Liver (tissue), 3 donors: ENCODE data around the gene CPLANE1.

Source experiments
- EGR1 ChIP-seq, 2 donors: IDR thresholded peaks; 2 replicates each; pipeline ENCODE4 v1.6.1; 2016 to 2018; ENCODE audit warnings: antibody characterized with exemption in 2 of 2, low read depth in 2 of 2
- FOXA1 ChIP-seq: IDR thresholded peaks from 2 replicates; pipeline ENCODE4 v1.6.1; 2016; ENCODE audit warnings: antibody characterized with exemption
- GABPA ChIP-seq, 2 donors: IDR thresholded peaks in 1 of 2; conservative IDR thresholded peaks in 1 of 2; 2 replicates each; pipeline ENCODE4 v1.6.1; 2016; ENCODE audit warnings: antibody characterized with exemption in 2 of 2, mild to moderate bottlenecking in 1 of 2, moderate library complexity in 1 of 2
- HNF4A ChIP-seq, 2 donors: conservative IDR thresholded peaks; 2 replicates each; pipeline ENCODE4 v1.6.1; 2016; ENCODE audit warnings: antibody characterized with exemption in 2 of 2, mild to moderate bottlenecking in 2 of 2
- JUND ChIP-seq, 2 donors: IDR thresholded peaks; 2 replicates each; pipeline ENCODE4 v1.6.1; 2016; ENCODE audit warnings: antibody characterized with exemption in 2 of 2
- NR2F2 ChIP-seq: IDR thresholded peaks from 2 replicates; pipeline ENCODE4 v1.6.1; 2016; ENCODE audit warnings: antibody characterized with exemption
- RAD21 ChIP-seq, 2 donors: IDR thresholded peaks; 2 replicates each; pipeline ENCODE4 v1.6.1; 2016; ENCODE audit warnings: antibody characterized with exemption in 2 of 2, mild to moderate bottlenecking in 2 of 2
- SP1 ChIP-seq: IDR thresholded peaks from 2 replicates; pipeline ENCODE4 v1.6.1; 2018; ENCODE audit warnings: antibody characterized with exemption, mild to moderate bottlenecking
- YY1 ChIP-seq: IDR thresholded peaks from 2 replicates; pipeline ENCODE4 v1.6.1; 2016; ENCODE audit warnings: antibody characterized with exemption, mild to moderate bottlenecking
- TF ChIP-seq, protein P1 (sequence below): fragments of 150-350 bp; IDR thresholded peaks from 2 replicates; pipeline ENCODE4 v1.5.1; 2017; ENCODE audit warnings: improper control_type of control experiment, low read depth, low read length; ENCODE audit not compliant: missing input control
- TF ChIP-seq, protein P2 (sequence below): IDR thresholded peaks from 2 replicates; pipeline ENCODE4 v1.6.1; 2016; ENCODE audit warnings: antibody characterized with exemption
- TF ChIP-seq, protein P3 (sequence below): IDR thresholded peaks from 2 replicates; pipeline ENCODE4 v1.6.1; 2016; ENCODE audit warnings: antibody characterized with exemption
- TF ChIP-seq, protein P4 (sequence below): IDR thresholded peaks from 2 replicates; pipeline ENCODE4 v1.6.1; 2016; ENCODE audit warnings: antibody characterized with exemption, mild to moderate bottlenecking
- TF ChIP-seq, protein P5 (sequence below): IDR thresholded peaks from 2 replicates; pipeline ENCODE4 v1.6.1; 2016; ENCODE audit warnings: antibody characterized with exemption
- donor health status: healthy.
- donor health status: healthy.

DNA sequence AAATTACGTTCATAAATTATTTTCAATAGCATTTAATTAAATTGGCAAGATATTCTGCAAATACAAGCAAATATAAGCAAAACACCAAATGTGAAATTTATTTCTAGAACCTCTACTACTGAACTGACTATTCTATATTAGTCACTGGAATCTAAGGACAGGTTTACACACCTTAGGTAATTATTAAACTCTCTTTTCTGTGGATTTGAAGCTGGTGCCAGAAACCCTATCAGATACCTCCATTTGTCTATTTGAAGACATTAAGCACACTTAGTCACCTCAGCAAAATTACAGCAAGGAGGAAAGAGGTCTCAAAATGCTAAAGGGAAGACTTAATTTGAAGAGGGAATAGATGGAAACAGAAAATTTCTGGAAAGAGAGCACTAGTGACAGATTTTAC lies 83.4 kb downstream of the CPLANE1 start:
- TF ChIP-seq, protein P1, sequence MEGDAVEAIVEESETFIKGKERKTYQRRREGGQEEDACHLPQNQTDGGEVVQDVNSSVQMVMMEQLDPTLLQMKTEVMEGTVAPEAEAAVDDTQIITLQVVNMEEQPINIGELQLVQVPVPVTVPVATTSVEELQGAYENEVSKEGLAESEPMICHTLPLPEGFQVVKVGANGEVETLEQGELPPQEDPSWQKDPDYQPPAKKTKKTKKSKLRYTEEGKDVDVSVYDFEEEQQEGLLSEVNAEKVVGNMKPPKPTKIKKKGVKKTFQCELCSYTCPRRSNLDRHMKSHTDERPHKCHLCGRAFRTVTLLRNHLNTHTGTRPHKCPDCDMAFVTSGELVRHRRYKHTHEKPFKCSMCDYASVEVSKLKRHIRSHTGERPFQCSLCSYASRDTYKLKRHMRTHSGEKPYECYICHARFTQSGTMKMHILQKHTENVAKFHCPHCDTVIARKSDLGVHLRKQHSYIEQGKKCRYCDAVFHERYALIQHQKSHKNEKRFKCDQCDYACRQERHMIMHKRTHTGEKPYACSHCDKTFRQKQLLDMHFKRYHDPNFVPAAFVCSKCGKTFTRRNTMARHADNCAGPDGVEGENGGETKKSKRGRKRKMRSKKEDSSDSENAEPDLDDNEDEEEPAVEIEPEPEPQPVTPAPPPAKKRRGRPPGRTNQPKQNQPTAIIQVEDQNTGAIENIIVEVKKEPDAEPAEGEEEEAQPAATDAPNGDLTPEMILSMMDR, result no peak
- TF ChIP-seq EGR1 (IDR thresholded peaks at IDR 0.05; ENCODE audit: low read depth in 2 of 2) (no peak), SP1 (no peak), RAD21 (IDR thresholded peaks at IDR 0.05) (peak in 1 of 2 donors; percentile 17), FOXA1 (no peak), GABPA (IDR thresholded peaks at IDR 0.05 in 1 of 2, conservative IDR thresholded peaks at IDR 0.05 in 1 of 2) (no peak), HNF4A (conservative IDR thresholded peaks at IDR 0.05) (no peak), NR2F2 (no peak), YY1 (peak; percentile 48), JUND (IDR thresholded peaks at IDR 0.05) (no peak)
- TF ChIP-seq, protein P2, sequence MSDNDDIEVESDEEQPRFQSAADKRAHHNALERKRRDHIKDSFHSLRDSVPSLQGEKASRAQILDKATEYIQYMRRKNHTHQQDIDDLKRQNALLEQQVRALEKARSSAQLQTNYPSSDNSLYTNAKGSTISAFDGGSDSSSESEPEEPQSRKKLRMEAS, result no peak
- TF ChIP-seq, protein P3, sequence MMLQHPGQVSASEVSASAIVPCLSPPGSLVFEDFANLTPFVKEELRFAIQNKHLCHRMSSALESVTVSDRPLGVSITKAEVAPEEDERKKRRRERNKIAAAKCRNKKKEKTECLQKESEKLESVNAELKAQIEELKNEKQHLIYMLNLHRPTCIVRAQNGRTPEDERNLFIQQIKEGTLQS, result no peak
- TF ChIP-seq, protein P4, sequence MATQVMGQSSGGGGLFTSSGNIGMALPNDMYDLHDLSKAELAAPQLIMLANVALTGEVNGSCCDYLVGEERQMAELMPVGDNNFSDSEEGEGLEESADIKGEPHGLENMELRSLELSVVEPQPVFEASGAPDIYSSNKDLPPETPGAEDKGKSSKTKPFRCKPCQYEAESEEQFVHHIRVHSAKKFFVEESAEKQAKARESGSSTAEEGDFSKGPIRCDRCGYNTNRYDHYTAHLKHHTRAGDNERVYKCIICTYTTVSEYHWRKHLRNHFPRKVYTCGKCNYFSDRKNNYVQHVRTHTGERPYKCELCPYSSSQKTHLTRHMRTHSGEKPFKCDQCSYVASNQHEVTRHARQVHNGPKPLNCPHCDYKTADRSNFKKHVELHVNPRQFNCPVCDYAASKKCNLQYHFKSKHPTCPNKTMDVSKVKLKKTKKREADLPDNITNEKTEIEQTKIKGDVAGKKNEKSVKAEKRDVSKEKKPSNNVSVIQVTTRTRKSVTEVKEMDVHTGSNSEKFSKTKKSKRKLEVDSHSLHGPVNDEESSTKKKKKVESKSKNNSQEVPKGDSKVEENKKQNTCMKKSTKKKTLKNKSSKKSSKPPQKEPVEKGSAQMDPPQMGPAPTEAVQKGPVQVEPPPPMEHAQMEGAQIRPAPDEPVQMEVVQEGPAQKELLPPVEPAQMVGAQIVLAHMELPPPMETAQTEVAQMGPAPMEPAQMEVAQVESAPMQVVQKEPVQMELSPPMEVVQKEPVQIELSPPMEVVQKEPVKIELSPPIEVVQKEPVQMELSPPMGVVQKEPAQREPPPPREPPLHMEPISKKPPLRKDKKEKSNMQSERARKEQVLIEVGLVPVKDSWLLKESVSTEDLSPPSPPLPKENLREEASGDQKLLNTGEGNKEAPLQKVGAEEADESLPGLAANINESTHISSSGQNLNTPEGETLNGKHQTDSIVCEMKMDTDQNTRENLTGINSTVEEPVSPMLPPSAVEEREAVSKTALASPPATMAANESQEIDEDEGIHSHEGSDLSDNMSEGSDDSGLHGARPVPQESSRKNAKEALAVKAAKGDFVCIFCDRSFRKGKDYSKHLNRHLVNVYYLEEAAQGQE, result no peak
- TF ChIP-seq, protein P5, sequence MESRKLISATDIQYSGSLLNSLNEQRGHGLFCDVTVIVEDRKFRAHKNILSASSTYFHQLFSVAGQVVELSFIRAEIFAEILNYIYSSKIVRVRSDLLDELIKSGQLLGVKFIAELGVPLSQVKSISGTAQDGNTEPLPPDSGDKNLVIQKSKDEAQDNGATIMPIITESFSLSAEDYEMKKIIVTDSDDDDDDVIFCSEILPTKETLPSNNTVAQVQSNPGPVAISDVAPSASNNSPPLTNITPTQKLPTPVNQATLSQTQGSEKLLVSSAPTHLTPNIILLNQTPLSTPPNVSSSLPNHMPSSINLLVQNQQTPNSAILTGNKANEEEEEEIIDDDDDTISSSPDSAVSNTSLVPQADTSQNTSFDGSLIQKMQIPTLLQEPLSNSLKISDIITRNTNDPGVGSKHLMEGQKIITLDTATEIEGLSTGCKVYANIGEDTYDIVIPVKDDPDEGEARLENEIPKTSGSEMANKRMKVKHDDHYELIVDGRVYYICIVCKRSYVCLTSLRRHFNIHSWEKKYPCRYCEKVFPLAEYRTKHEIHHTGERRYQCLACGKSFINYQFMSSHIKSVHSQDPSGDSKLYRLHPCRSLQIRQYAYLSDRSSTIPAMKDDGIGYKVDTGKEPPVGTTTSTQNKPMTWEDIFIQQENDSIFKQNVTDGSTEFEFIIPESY, result no peak
